Left kidney (tissue), 2 donors: ENCODE results near the gene TSPEAR. TPM values are rescaled to one million over a fixed set of nuclear protein-coding genes. Genes with fewer than 3 reads are reported as not detected.

Source experiments
- DNase-seq: peaks from one replicate; pipeline ENCODE4 v3.0.0-alpha.2; 2013
- polyA plus RNA-seq: library from polyadenylated mRNA; unstranded; fragments of 120-200 nt; gene quantifications from one replicate; pipeline ENCODE4 v1.2.1, GENCODE V29; 2013; ENCODE audit not compliant: insufficient read length

The TSPEAR gene
- polyA plus RNA-seq, 1 donor: 0.96 TPM

- no peak for DNase-seq
Observed at GRCh38 chr21:44722731-44723130, 11.4 kb upstream of the TSPEAR start.

- DNase-seq: no peak
Observed at GRCh38 chr21:44720170-44720569, 8.8 kb upstream of the TSPEAR start.

GRCh38 chr21:44718571-44718970, 7.2 kb upstream of the TSPEAR start:
- no peak for DNase-seq

- no peak for DNase-seq
Observed at GRCh38 chr21:44718093-44718492, 6.7 kb upstream of the TSPEAR start.

GRCh38 chr21:44716984-44717383, 5.6 kb upstream of the TSPEAR start:
- no peak for DNase-seq

- no peak for DNase-seq
Observed at GRCh38 chr21:44714905-44715304, 3.5 kb upstream of the TSPEAR start.

- DNase-seq: no peak
Observed at GRCh38 chr21:44713846-44714245, 2.5 kb upstream of the TSPEAR start.

GRCh38 chr21:44713130-44713529, 1.8 kb upstream of the TSPEAR start:
- no peak for DNase-seq

- DNase-seq: no peak
Observed at GRCh38 chr21:44712203-44713028, 1.0 kb upstream of the TSPEAR start.

GRCh38 chr21:44710756-44711326, 531 bp downstream of the TSPEAR start:
- no peak for DNase-seq

- DNase-seq: no peak
Observed at GRCh38 chr21:44710294-44710665, 1.1 kb downstream of the TSPEAR start.

- no peak for DNase-seq
Observed at GRCh38 chr21:44709426-44710293, 1.7 kb downstream of the TSPEAR start.

- DNase-seq: no peak
Observed at GRCh38 chr21:44708866-44709425, 2.4 kb downstream of the TSPEAR start.

GRCh38 chr21:44708213-44708865, 3.0 kb downstream of the TSPEAR start:
- DNase-seq: no peak

GRCh38 chr21:44706706-44707581, 4.4 kb downstream of the TSPEAR start:
- no peak for DNase-seq

GRCh38 chr21:44706026-44706705, 5.2 kb downstream of the TSPEAR start:
- DNase-seq: no peak

GRCh38 chr21:44704636-44705001, 6.8 kb downstream of the TSPEAR start:
- no peak for DNase-seq

GRCh38 chr21:44703731-44704635, 7.4 kb downstream of the TSPEAR start:
- DNase-seq: no peak

- DNase-seq: no peak
Observed at GRCh38 chr21:44702973-44703730, 8.2 kb downstream of the TSPEAR start.
